ENCODE results near the gene NIBAN1. TPM values are rescaled to one million over a fixed set of nuclear protein-coding genes. Genes with fewer than 3 reads are reported as not detected.

The NIBAN1 gene
- total RNA-seq, 1 donor from 2014 or later = 0.63 TPM

DNA sequence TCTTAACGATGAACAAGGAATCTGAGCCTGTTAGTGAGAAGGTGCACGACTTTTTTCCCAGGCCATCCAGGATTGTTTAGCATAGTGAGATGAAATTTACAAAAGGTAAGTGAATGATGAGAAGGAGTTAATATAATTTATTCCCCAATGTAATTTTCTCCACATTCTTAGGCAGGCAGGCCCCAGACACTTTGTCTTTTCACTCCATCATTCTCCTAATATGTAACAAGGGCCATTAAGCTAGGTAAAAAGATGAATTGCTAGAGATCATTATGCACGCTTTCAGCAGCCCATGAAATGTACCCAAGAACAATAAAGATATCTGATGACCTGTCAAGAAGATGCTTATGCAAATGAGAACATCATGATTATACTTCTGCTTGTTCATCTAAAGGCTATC lies 24.1 kb downstream of the NIBAN1 start:
- Mint-ChIP-seq H3K4me1 (no peaks in the 10 kb centered on the region), H3K27ac (ENCODE audit: unreplicated experiment) (no peak overlapping the region), H3K36me3 (ENCODE audit: low read depth) (no peaks in the 10 kb centered on the region), H3K27me3 (ENCODE audit: low read depth) (no peaks in the 10 kb centered on the region), H3K9me3 (no peaks in the 10 kb centered on the region), H3K4me3 (no peak overlapping the region)
- no peak for TF ChIP-seq CTCF (conservative IDR thresholded peaks at IDR 0.05)
- DNase-seq (ENCODE audit: low read depth, low spot score) = no peak

DNA sequence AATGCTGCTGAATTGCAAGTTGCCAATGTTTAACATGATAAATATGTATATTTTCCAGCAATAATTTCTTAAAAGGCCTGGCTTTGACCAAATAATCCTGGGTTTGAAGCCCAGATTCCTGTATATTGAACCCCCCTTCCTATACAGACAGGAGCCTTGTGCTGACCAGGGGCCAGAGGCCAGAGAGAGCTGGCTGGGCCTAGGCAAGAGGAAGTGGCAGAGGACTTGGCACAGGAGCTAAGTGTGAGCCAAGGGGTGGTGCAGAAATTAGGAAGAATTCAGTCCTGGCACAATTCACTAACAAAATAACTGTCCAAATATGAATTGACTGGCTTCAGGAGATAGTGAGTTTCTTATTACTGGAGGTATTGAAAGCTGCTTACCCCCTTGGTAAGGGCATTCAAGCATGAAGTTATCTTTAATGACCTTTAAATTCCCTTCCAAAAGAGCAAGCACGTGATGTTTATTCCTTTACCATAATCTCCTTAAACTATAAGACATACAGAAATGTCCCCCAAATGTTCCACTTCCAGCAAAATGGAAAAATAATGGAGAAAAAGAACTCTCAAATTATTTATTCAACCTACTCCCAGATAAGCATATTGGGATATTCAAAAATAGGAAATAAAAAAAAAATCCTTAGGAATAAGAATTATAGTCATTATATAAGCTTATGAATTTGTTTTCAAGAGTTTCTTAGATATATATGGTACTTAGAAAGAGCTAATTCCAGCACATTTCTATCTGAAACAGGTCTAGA lies 26.6 kb downstream of the NIBAN1 start:
- TF ChIP-seq CTCF (conservative IDR thresholded peaks at IDR 0.05) = no peak
- no peak for DNase-seq (ENCODE audit: low read depth, low spot score)
- H3K27ac Mint-ChIP-seq (ENCODE audit: unreplicated experiment) = no peak overlapping the region
- H3K4me3 Mint-ChIP-seq = no peak overlapping the region
- no peaks in the 10 kb centered on the region for H3K36me3 Mint-ChIP-seq (ENCODE audit: low read depth)
- H3K4me1 Mint-ChIP-seq = no peaks in the 10 kb centered on the region
- no peaks in the 10 kb centered on the region for H3K27me3 Mint-ChIP-seq (ENCODE audit: low read depth)
- no peaks in the 10 kb centered on the region for H3K9me3 Mint-ChIP-seq

- no peak overlapping the region for H3K27ac Mint-ChIP-seq (ENCODE audit: unreplicated experiment)
- H3K4me3 Mint-ChIP-seq = no peak overlapping the region
These were observed 28.5 kb downstream of the NIBAN1 start for GRCh38 chr1:184945678-184946412.

DNA sequence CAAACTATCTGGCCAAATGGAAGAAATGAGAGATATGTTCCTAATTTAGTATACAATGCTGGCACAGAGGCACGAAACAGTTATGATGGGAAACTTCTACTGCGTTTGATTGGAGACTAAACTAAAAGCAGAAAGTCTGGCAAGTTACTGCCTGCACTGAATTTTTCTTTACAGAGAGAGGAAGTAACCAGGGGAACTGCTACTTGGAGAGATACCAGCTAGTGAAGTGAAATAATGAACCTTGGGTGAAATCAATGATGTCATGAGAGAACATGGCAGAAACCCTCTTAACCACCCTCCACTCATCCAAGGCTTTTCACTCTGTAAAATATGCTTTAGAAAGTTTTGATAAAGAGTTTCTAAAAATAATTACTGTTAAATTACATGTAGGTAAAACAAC lies 29.3 kb downstream of the NIBAN1 start:
- H3K4me3 Mint-ChIP-seq = no peak overlapping the region
- H3K36me3 Mint-ChIP-seq (ENCODE audit: low read depth) = no peaks in the 10 kb centered on the region
- H3K27me3 Mint-ChIP-seq (ENCODE audit: low read depth) = no peaks in the 10 kb centered on the region
- H3K27ac Mint-ChIP-seq (ENCODE audit: unreplicated experiment) = no peak overlapping the region
- DNase-seq (ENCODE audit: low read depth, low spot score) = no peak
- no peaks in the 10 kb centered on the region for H3K4me1 Mint-ChIP-seq
- no peak for TF ChIP-seq CTCF (conservative IDR thresholded peaks at IDR 0.05)
- H3K9me3 Mint-ChIP-seq = no peaks in the 10 kb centered on the region

More at GRCh38 chr1:184945678-184946412, 28.5 kb downstream of the NIBAN1 start:
- no peaks in the 10 kb centered on the region for H3K36me3 Mint-ChIP-seq (ENCODE audit: low read depth)
- no peaks in the 10 kb centered on the region for H3K27me3 Mint-ChIP-seq (ENCODE audit: low read depth)
- TF ChIP-seq CTCF (conservative IDR thresholded peaks at IDR 0.05) = no peak
- no peaks in the 10 kb centered on the region for H3K4me1 Mint-ChIP-seq
- no peak for DNase-seq (ENCODE audit: low read depth, low spot score)
- H3K9me3 Mint-ChIP-seq = no peaks in the 10 kb centered on the region

DNA sequence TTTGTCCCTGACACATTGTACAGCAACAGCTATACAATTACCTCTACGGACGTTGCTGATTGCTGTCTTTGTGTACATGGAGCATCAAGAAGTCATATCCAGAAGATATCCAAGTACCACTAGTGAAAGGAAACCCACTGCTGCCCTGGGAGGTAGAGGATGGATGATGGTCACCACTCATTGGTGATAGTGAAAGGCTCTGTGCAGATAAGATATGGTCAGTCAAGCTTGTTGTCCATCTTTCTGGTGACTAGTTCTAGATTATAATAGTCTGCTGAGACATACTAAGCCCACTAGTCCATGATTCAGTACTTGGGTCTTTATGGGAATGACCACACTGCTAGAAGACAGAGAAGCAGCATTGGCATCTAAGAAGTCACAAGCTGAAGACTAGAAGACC lies 30.3 kb downstream of the NIBAN1 start:
- no peak overlapping the region for H3K4me3 Mint-ChIP-seq
- no peaks in the 10 kb centered on the region for H3K36me3 Mint-ChIP-seq (ENCODE audit: low read depth)
- no peak for DNase-seq (ENCODE audit: low read depth, low spot score)
- TF ChIP-seq CTCF (conservative IDR thresholded peaks at IDR 0.05) = no peak
- H3K4me1 Mint-ChIP-seq = no peaks in the 10 kb centered on the region
- no peak overlapping the region for H3K27ac Mint-ChIP-seq (ENCODE audit: unreplicated experiment)
- no peaks in the 10 kb centered on the region for H3K9me3 Mint-ChIP-seq
- H3K27me3 Mint-ChIP-seq (ENCODE audit: low read depth) = no peaks in the 10 kb centered on the region

Measured in neural crest cell (in vitro differentiated cells).